ENCODE measurements around the gene UBR2.
A peak's percentile ranks its signal among the peaks of the same experiment; 100 is the strongest.

The UBR2 gene

DNA sequence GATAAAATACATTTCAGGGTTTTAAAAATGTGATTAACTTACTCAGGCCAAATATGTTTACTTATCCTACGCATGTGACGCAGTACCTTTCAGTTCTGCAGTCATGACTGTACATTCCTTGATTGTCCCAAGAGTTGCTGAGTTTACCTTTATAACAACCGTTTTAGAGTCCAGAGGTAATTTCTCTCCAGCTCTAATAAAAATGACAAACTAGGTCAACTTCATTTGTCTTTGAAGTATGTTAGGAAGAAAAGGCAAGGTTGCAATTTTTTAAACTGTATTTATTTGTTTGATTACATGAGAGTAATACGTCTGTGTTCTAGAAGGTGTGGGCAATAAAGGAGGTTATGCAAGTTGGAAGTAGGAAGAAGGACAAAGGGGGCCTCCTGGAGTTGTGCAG lies 38.6 kb upstream of the UBR2 start:
- TF ChIP-seq, protein P1, sequence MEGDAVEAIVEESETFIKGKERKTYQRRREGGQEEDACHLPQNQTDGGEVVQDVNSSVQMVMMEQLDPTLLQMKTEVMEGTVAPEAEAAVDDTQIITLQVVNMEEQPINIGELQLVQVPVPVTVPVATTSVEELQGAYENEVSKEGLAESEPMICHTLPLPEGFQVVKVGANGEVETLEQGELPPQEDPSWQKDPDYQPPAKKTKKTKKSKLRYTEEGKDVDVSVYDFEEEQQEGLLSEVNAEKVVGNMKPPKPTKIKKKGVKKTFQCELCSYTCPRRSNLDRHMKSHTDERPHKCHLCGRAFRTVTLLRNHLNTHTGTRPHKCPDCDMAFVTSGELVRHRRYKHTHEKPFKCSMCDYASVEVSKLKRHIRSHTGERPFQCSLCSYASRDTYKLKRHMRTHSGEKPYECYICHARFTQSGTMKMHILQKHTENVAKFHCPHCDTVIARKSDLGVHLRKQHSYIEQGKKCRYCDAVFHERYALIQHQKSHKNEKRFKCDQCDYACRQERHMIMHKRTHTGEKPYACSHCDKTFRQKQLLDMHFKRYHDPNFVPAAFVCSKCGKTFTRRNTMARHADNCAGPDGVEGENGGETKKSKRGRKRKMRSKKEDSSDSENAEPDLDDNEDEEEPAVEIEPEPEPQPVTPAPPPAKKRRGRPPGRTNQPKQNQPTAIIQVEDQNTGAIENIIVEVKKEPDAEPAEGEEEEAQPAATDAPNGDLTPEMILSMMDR (IDR thresholded peaks at IDR 0.05; ENCODE audit: insufficient read depth, missing control alignments), result no peak

DNA sequence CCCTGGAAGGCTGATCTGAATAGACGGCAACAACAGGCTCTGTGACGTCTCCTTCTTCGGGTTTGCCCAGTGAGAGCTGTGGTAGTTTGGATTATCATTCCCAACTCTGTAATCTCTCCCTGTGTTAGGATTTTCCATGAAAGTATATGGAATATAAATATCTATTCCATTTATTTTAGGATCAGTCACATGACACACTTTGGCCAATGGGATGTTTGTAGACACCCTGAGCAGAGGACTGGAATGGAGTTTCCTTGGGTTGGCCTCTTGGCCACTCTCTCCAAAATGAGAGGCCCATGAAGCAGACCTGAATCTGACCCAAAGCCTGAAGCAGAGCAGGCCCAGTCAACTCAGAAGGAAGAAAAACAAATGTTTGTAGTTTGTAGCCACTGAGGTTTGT lies 37.2 kb upstream of the UBR2 start:
- no peak for DNase-seq (ENCODE audit: insufficient read length, low spot score)
- TF ChIP-seq, protein P1 (IDR thresholded peaks at IDR 0.05; ENCODE audit: insufficient read depth, missing control alignments), result no peak
- FAIRE-seq, result no peak

More for the DNA sequence above, 38.6 kb upstream of the UBR2 start:
- DNase-seq (ENCODE audit: insufficient read length, low spot score) (no peak), FAIRE-seq (no peak)

DNA sequence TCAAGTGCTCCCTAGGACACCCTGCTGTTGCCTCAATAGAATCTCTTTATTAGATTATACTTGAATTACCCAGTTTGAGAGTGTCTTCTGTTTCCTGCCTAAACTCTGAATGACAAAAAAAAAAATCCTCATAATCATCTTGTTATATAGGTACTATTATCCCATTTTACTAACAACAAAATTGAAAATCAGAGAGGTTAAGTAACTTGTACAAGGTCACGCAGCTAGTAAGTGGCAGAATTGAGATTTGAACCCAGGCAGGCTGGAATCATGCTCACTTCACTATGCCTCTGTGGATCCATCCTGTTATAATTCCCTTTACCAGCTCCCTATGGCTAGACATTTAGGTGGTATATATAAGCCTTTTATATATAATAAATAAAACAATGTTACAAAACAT lies 36.6 kb upstream of the UBR2 start:
- no peak for FAIRE-seq
- no peak for DNase-seq (ENCODE audit: insufficient read length, low spot score)
- TF ChIP-seq, protein P1 (IDR thresholded peaks at IDR 0.05; ENCODE audit: insufficient read depth, missing control alignments), result no peak

DNA sequence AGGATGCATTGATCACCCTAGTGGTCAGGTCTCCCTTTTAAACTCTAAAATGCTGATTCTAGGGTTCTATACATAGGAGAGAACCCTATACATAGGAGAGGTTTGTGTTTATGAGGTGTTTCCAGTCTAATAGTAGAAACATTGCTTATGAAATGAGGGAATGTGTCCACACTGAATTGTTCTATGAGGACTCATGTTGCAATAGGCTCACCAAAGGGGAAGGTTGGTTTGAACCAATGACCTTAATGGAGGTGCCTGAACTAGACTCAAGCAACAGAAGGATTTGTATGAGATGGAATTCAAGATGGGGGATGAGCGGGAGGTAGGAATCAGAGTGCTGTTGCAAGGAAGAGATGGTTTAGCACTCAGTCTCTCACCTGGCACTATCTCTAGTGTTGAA lies 33.5 kb upstream of the UBR2 start:
- FAIRE-seq, result no peak
- no peak for DNase-seq (ENCODE audit: insufficient read length, low spot score)
- TF ChIP-seq, protein P1 (IDR thresholded peaks at IDR 0.05; ENCODE audit: insufficient read depth, missing control alignments), result no peak

DNA sequence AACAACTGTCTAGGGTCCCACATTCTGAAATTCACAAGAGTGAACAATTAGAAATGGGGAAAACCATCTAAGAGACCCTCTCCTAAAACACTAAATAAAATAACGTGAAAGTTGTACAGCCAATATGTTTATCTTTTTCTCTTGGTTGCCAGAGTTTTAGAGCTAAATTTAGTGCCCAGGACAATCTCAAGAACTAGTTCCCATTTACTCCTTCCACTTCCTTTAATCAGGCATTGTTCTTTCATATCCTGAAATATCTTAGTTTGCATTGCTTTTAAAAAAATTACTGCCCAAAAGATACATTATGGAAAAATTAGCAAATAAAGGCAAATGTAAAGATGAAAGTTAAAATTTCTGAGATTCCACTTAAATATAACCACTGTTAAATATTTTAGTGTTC lies 33.1 kb upstream of the UBR2 start:
- FAIRE-seq (no peak), DNase-seq (ENCODE audit: insufficient read length, low spot score) (no peak)
- TF ChIP-seq, protein P1 (IDR thresholded peaks at IDR 0.05; ENCODE audit: insufficient read depth, missing control alignments), result no peak

DNA sequence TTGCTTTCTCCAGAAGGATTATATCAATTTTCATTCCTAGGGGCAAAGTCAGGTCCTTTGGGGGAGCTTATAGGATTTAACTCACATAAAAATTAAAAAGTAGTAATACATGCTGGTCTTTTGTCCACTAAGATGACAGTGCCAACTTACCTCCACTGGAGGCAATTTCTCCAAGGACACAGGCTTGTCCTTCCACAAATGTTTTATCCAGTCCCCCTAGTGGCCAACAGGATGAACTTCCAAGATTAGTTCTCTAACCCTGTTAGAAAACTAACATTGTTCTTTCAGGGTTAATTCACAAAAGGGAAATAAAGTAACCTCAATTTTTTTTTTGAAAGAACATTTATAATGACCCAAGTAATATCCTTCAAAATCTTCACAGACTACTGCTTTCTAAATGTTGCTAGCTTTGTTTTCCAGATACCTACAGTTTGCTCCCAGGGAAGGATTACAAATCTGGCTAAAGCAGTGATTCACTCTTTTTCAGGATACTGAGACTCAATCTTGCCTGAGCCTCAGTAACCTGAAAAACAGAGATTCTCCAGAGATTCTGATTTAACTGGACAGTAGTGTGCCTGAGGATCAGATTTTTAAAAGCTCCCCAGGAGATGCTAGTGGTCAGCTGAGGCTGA lies 31.7 kb upstream of the UBR2 start:
- DNase-seq (ENCODE audit: insufficient read length, low spot score) (no peak), FAIRE-seq (peak; percentile 56)
- TF ChIP-seq, protein P1 (IDR thresholded peaks at IDR 0.05; ENCODE audit: insufficient read depth, missing control alignments), result peak; percentile 81

DNA sequence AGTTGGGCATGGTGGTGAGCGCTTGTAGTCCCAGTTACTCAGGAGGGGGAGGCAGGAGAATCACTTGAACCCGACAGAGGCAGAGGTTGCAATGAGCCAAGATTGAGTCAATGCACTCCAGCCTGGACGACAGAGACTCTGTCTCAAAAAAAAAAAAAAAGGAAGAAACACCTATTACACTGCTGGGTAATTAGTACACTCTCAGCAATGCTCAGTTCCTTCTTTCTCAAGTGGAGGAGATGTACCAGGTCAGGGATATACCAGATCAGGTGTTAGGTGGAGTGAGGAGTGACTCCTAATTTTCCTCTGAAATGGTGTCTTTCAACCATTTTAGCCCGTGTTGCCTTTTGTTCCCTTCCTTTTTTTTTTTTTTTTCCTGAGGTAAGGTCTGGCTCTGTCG lies 30.0 kb upstream of the UBR2 start:
- TF ChIP-seq, protein P1 (IDR thresholded peaks at IDR 0.05; ENCODE audit: insufficient read depth, missing control alignments), result no peak
- DNase-seq (ENCODE audit: insufficient read length, low spot score), result no peak
- no peak for FAIRE-seq
